Measurements from ENCODE around the gene MTX1. TPM values are rescaled to one million over a fixed set of nuclear protein-coding genes. Genes with fewer than 3 reads are reported as not detected.

MTX1 gene
- total and polyA plus RNA-seq, 9 of the 15 experiments (the other 6 are each of a cell fraction or from before 2014, with no cell fraction given), result 29.1 to 98.4 (median 66.9) TPM

- TF ChIP-seq NR4A1 (CRISPR knock-in tag; IDR thresholded peaks at IDR 0.05) (no peak), NR4A1 (tag; IDR thresholded peaks at IDR 0.05) (no peak), MEF2A (IDR thresholded peaks at IDR 0.05; ENCODE audit: control insufficient read depth, low read depth, low read length) (no peak), ZNF395 (CRISPR knock-in tag; IDR thresholded peaks at IDR 0.05) (no peak; the same call in 1 of the 2 replicates), HES1 (IDR thresholded peaks at IDR 0.05; ENCODE audit: low read depth) (no peak), ZC3H8 (IDR thresholded peaks at IDR 0.05) (no peak), NFRKB (IDR thresholded peaks at IDR 0.05; ENCODE audit: low read depth) (no peak), ID3 (CRISPR knock-in tag; IDR thresholded peaks at IDR 0.05) (no peak), ID3 (tag; IDR thresholded peaks at IDR 0.05) (peak; percentile 66; the same call in 1 of the 2 replicates), GATA2 (CRISPR knock-in tag; IDR thresholded peaks at IDR 0.05) (no peak), NCOA4 (IDR thresholded peaks at IDR 0.05; ENCODE audit: partially characterized antibody) (no peak), ZNF699 (CRISPR knock-in tag; IDR thresholded peaks at IDR 0.05; ENCODE audit: insufficient replicate concordance) (no peak), ZNF174 (CRISPR knock-in tag; IDR thresholded peaks at IDR 0.05) (no peak), MECOM (CRISPR knock-in tag; IDR thresholded peaks at IDR 0.05) (no peak), ZNF584 (CRISPR knock-in tag; IDR thresholded peaks at IDR 0.05; ENCODE audit: low read depth) (no peak), MEIS2 (IDR thresholded peaks at IDR 0.05; ENCODE audit: partially characterized antibody) (peak; percentile 41), SIX5 (IDR thresholded peaks at IDR 0.05; ENCODE audit: borderline replicate concordance in 1 of 2, insufficient read depth in 1 of 2, low read depth in 1 of 2, low read length in 2 of 2) (peak; percentile 86 to 87), WHSC1 (IDR thresholded peaks at IDR 0.05; ENCODE audit: low read length) (no peak), NFATC3 (IDR thresholded peaks at IDR 0.05) (peak; percentile 98), SMARCE1 (IDR thresholded peaks at IDR 0.05) (no peak), ATF1 (CRISPR knock-in tag; IDR thresholded peaks at IDR 0.05) (no peak), ATF1 (tag; IDR thresholded peaks at IDR 0.05) (peak; percentile 75), PHTF2 (CRISPR knock-in tag; IDR thresholded peaks at IDR 0.05) (peak; percentile 84), CREB3L1 (IDR thresholded peaks at IDR 0.05; ENCODE audit: borderline replicate concordance, low read depth) (peak; percentile 86; the same call in 1 of the 2 replicates), HNRNPLL (IDR thresholded peaks at IDR 0.05; ENCODE audit: low read depth, low read length, poor library complexity, severe bottlenecking) (peak; percentile 79), DACH1 (IDR thresholded peaks at IDR 0.05; ENCODE audit: partially characterized antibody) (no peak), EZH2 (IDR thresholded peaks at IDR 0.05; ENCODE audit: borderline replicate concordance, low read depth, low read length) (no peak)
These were observed 53.6 kb downstream of the MTX1 start, which contains the start of gene SCAMP3 (continued) for GRCh38 chr1:155261852-155262673.

All from K562 (cell line).